IMR-90 (cell line): ENCODE results near the gene SMC1A. TPM values are rescaled to one million over a fixed set of nuclear protein-coding genes. Genes with fewer than 3 reads are reported as not detected.
"Not testable (repeated sequence)": the region's sequence is repeated elsewhere in the genome, so short reads cannot be mapped to it uniquely, and the experiment has no call there.

Experiments used
- ATAC-seq: fragments of 200-7000 bp; cut with Tn5 transposase; 2 replicates; pipeline ENCODE4 v1.9.1; 2020; ENCODE audit warnings: low read depth, mild to moderate bottlenecking, moderate library complexity
- BruUV-seq: library from RNA; stranded (reverse); fragments of 400-500 nt; replicated peaks from 2 replicates; lab custom pipeline; 2021; lab: Mats Ljungman, UMichigan
- CTCF ChIA-PET: fragments of 300-600 bp; formaldehyde crosslinking; extraction: SDS; loops from one replicate; lab custom pipeline; 2021; ENCODE audit warnings: antibody characterized with exemption; lab: Yijun Ruan, JAX
- POLR2A ChIA-PET: fragments of 300-600 bp; sonication (Branson Sonifier 250); formaldehyde crosslinking; loops from one replicate; lab custom pipeline; 2022; ENCODE audit warnings: antibody characterized with exemption; ENCODE audit not compliant: unreplicated experiment; lab: Charles Lee
- DNase-seq: peaks from one replicate; pipeline ENCODE4 v3.0.0; 2013
- H2AFZ ChIP-seq: replicated peaks from 2 replicates; pipeline ENCODE3; 2013; ENCODE audit warnings: low read length, mild to moderate bottlenecking; ENCODE audit not compliant: poor library complexity
- H2AK5ac ChIP-seq: 2 replicates; pipeline ENCODE4 v1.6.1; 2013; ENCODE audit warnings: low read depth, low read length, inconsistent platforms
- H2AK9ac ChIP-seq: replicated peaks from 2 replicates; pipeline ENCODE3; 2013; ENCODE audit warnings: mild to moderate bottlenecking, low read depth, low read length, moderate library complexity; ENCODE audit not compliant: poor library complexity
- H2BK120ac ChIP-seq: 2 replicates; pipeline ENCODE4 v1.6.1; 2013; ENCODE audit warnings: low read depth, low read length, inconsistent platforms
- H2BK15ac ChIP-seq: 3 replicates; pipeline ENCODE4 v1.6.1; 2013; ENCODE audit warnings: low read depth, low read length, inconsistent platforms
- H2BK20ac ChIP-seq: 2 replicates; pipeline ENCODE4 v1.6.1; 2013; ENCODE audit warnings: low read depth, mild to moderate bottlenecking, inconsistent platforms, low read length, moderate library complexity
- H2BK5ac ChIP-seq: 2 replicates; pipeline ENCODE4 v1.6.1; 2013; ENCODE audit warnings: mild to moderate bottlenecking, low read depth, low read length, inconsistent platforms; ENCODE audit not compliant: poor library complexity, severe bottlenecking
- H3K14ac ChIP-seq: replicated peaks from 2 replicates; pipeline ENCODE4 v1.6.1; 2013; ENCODE audit warnings: low read depth, low read length, inconsistent platforms
- H3K18ac ChIP-seq: 2 replicates; pipeline ENCODE4 v1.6.1; 2013; ENCODE audit warnings: low read depth, low read length, control low read depth
- H3K23ac ChIP-seq: 2 replicates; pipeline ENCODE4 v1.6.1; 2013; ENCODE audit warnings: low read depth, low read length, inconsistent platforms
- H3K27ac ChIP-seq: 2 replicates; pipeline ENCODE4 v1.5.1; 2013; ENCODE audit warnings: mild to moderate bottlenecking, control low read depth, low read length; ENCODE audit not compliant: insufficient read depth
- H3K27me3 ChIP-seq: 2 replicates; pipeline ENCODE4 v1.6.1; 2013; ENCODE audit warnings: low read length; ENCODE audit not compliant: control insufficient read depth, insufficient read depth
- H3K36me3 ChIP-seq: 2 replicates; pipeline ENCODE4 v1.6.1; 2013; ENCODE audit warnings: low read length, mixed read lengths; ENCODE audit not compliant: control insufficient read depth, insufficient read depth
- H3K4ac ChIP-seq: 2 replicates; pipeline ENCODE4 v1.6.1; 2013; ENCODE audit warnings: low read depth, low read length, inconsistent platforms
- H3K4me1 ChIP-seq: 2 replicates; pipeline ENCODE4 v1.6.1; 2013; ENCODE audit warnings: low read length, mixed read lengths; ENCODE audit not compliant: control insufficient read depth, insufficient read depth
- H3K4me2 ChIP-seq: 2 replicates; pipeline ENCODE4 v1.6.1; 2013; ENCODE audit warnings: low read depth, mild to moderate bottlenecking, control low read depth, low read length, moderate library complexity
- H3K4me3 ChIP-seq: 2 replicates; pipeline ENCODE4 v1.5.1; 2013; ENCODE audit warnings: low read depth, mild to moderate bottlenecking, control low read depth, low read length, moderate library complexity; ENCODE audit not compliant: insufficient read depth
- H3K56ac ChIP-seq: 2 replicates; pipeline ENCODE4 v1.6.1; 2013; ENCODE audit warnings: low read length, inconsistent platforms; ENCODE audit not compliant: insufficient read depth; ENCODE audit errors: extremely low read depth
- H3K79me1 ChIP-seq, 2 experiments: 2 replicates each; pipeline ENCODE4 v1.6.1; 2013; ENCODE audit warnings: low read length in 2 of 2, inconsistent platforms in 1 of 2, low read depth in 1 of 2
- H3K9ac ChIP-seq: 2 replicates; pipeline ENCODE4 v1.6.1; 2013; ENCODE audit warnings: low read depth, low read length, control low read depth
- H3K9me1 ChIP-seq: 2 replicates; pipeline ENCODE4 v1.6.1; 2013; ENCODE audit warnings: low read length, inconsistent platforms; ENCODE audit not compliant: insufficient read depth
- H3K9me3 ChIP-seq: 2 replicates; pipeline ENCODE4 v1.6.1; 2013; ENCODE audit warnings: low read length; ENCODE audit not compliant: control insufficient read depth, insufficient read depth
- H4K20me1 ChIP-seq: 2 replicates; pipeline ENCODE4 v1.6.1; 2013; ENCODE audit warnings: low read length, inconsistent platforms; ENCODE audit not compliant: insufficient read depth
- H4K5ac ChIP-seq: 2 replicates; pipeline ENCODE4 v1.6.1; 2013; ENCODE audit warnings: mild to moderate bottlenecking, low read depth, low read length, control low read depth
- H4K8ac ChIP-seq, 2 experiments: 2 replicates each; pipeline ENCODE4 v1.6.1; 2013; ENCODE audit warnings: low read depth in 2 of 2, low read length in 2 of 2, control low read depth in 1 of 2, inconsistent platforms in 1 of 2
- H4K91ac ChIP-seq: 2 replicates; pipeline ENCODE4 v1.6.1; 2013; ENCODE audit warnings: low read depth, low read length, inconsistent platforms; ENCODE audit not compliant: insufficient read depth
- WGBS, 2 experiments: methylation state at CpG; one replicate each; pipeline versions ENCODE4 v1.1.5 to v1.1.7; 2013; ENCODE audit warnings: missing lambda C conversion rate in 2 of 2; ENCODE audit not compliant: insufficient read length in 1 of 2; ENCODE audit errors: extremely low coverage in 2 of 2; 5-methylcytosine and 5-hydroxymethylcytosine counted together
- dilution Hi-C: fragments of 300-500 bp; cut with HindIII; formaldehyde crosslinking; loops from one replicate; pipeline ENCODE4 v1.14.3; 2018; ENCODE audit warnings: low sequenced_read_pairs; ENCODE audit not compliant: unreplicated experiment
- in situ Hi-C: fragments of 300-500 bp; cut with MboI; formaldehyde crosslinking; loops from 3 replicates; pipeline ENCODE4 v1.14.3; 2019; ENCODE audit warnings: low sequenced_read_pairs, inconsistent platforms, mixed read lengths
- intact Hi-C: fragments of 100-400 bp; cut with micrococcal nuclease; formaldehyde crosslinking; loops from 2 replicates; pipeline ENCODE4 v1.10.0; 2022
- polyA plus RNA-seq, 3 experiments: library from polyadenylated mRNA; depleted of rRNA; stranded (reverse); fragments of >200 nt; gene quantifications; 2 replicates each; pipeline ENCODE4 v1.2.3, GENCODE V29; 2012; ENCODE audit warnings: low replicate concordance in 1 of 3
- total RNA-seq: library from RNA; depleted of rRNA; stranded (reverse); fragments of >200 nt; gene quantifications from 2 replicates; pipeline ENCODE4 v1.2.3, GENCODE V29; 2012

The SMC1A gene
- total and polyA plus RNA-seq, 2 of the 4 experiments (the other 2 are of a cell fraction) = 35.8 to 41.0 TPM

- H3K79me1 ChIP-seq, intact Hi-C loops, H2BK5ac ChIP-seq, H3K23ac ChIP-seq, H3K18ac ChIP-seq, H3K4me1 ChIP-seq, H2BK20ac ChIP-seq, H3K4ac ChIP-seq, in situ Hi-C loops, H4K5ac ChIP-seq, H3K36me3 ChIP-seq, H2AK5ac ChIP-seq, BruUV-seq, DNase-seq, H3K9me1 ChIP-seq, H4K8ac ChIP-seq, ATAC-seq, POLR2A ChIA-PET, dilution Hi-C loops, H3K4me3 ChIP-seq, H2BK15ac ChIP-seq, H2BK120ac ChIP-seq, H3K14ac ChIP-seq, H4K20me1 ChIP-seq, CTCF ChIA-PET, H3K27ac ChIP-seq, H2AFZ ChIP-seq, H3K9ac ChIP-seq, H3K9me3 ChIP-seq, H3K4me2 ChIP-seq, H2AK9ac ChIP-seq, H3K56ac ChIP-seq, H4K91ac ChIP-seq: not testable (repeated sequence)
- H3K27me3 ChIP-seq = peaks cover 12% of the 10 kb centered on the region
- no CpG with 5 or more reads among the region's 1 CpG for whole genome bisulfite sequencing, 2 experiments
These were observed 56.0 kb downstream of the SMC1A start for GRCh38 chrX:53366454-53366853.
